Suprapubic skin (tissue), 4 donors: ENCODE data around the gene DOHH. TPM values are rescaled to one million over a fixed set of nuclear protein-coding genes. Genes with fewer than 3 reads are reported as not detected.

Experiments used
- DNase-seq, 2 donors: peaks; one replicate each; pipeline ENCODE4 v3.0.0-alpha.2; 2019; ENCODE audit warnings: low spot score in 2 of 2
- H3K27ac ChIP-seq: fragments of 200-600 bp; sonication (generic); one replicate; pipeline ENCODE4 v1.5.1; 2019
- H3K27me3 ChIP-seq: fragments of 200-600 bp; sonication (generic); one replicate; pipeline ENCODE4 v1.5.1; 2019
- H3K36me3 ChIP-seq: fragments of 200-600 bp; sonication (generic); one replicate; pipeline ENCODE4 v1.5.1; 2019
- H3K4me1 ChIP-seq: fragments of 200-600 bp; sonication (generic); one replicate; pipeline ENCODE4 v1.5.1; 2019
- H3K4me3 ChIP-seq: fragments of 200-600 bp; sonication (generic); one replicate; pipeline ENCODE4 v1.5.1; 2019; ENCODE audit warnings: mild to moderate bottlenecking
- H3K9me3 ChIP-seq: fragments of 200-600 bp; sonication (generic); one replicate; pipeline ENCODE4 v1.5.1; 2019
- CTCF ChIP-seq, 2 donors: fragments of 200-600 bp in 1 of 2; fragments of 450-650 bp in 1 of 2; sonication (generic) in 1 of 2; IDR thresholded peaks; one replicate each; pipeline ENCODE4 v1.5.1; 2016 to 2019; ENCODE audit warnings: antibody characterized with exemption in 2 of 2, mild to moderate bottlenecking in 1 of 2, moderate library complexity in 1 of 2
- EP300 ChIP-seq: sonication (generic); formaldehyde crosslinking; IDR thresholded peaks from one replicate; pipeline ENCODE4 v1.6.1; 2017; ENCODE audit warnings: antibody characterized with exemption
- POLR2A ChIP-seq, 2 donors: fragments of 450-650 bp; IDR thresholded peaks; one replicate each; pipeline ENCODE4 v1.6.1; 2017; ENCODE audit warnings: antibody characterized with exemption in 2 of 2, mild to moderate bottlenecking in 2 of 2, moderate library complexity in 2 of 2
- POLR2AphosphoS5 ChIP-seq, 3 donors: sonication (generic); formaldehyde crosslinking; IDR thresholded peaks; one replicate each; pipeline ENCODE4 v1.6.1; 2017; ENCODE audit warnings: antibody characterized with exemption in 3 of 3
- WGBS: methylation state at CpG from one replicate; pipeline ENCODE4 v1.1.5; 2018; 5-methylcytosine and 5-hydroxymethylcytosine counted together
- total RNA-seq, 4 donors: library from RNA; depleted of rRNA; stranded (reverse); fragments of >200 nt; gene quantifications; one replicate each; pipeline ENCODE4 v1.1.0, GENCODE V29; 2016

DOHH gene
- total RNA-seq, 4 donors from 2014 or later, result 10.9 to 21.7 (median 17.9) TPM

- WGBS, result 73% methylated on average over 7 of the region's 7 CpGs
Measured at GRCh38 chr19:3521104-3521445, 20.6 kb upstream of the DOHH start.

GRCh38 chr19:3520166-3521103 is 20.0 kb upstream of the DOHH start:
- H3K27me3 ChIP-seq, result no peaks in the 10 kb centered on the region
- H3K4me1 ChIP-seq, result peaks cover 19% of the 10 kb centered on the region

More at GRCh38 chr19:3521104-3521445, 20.6 kb upstream of the DOHH start:
- Histone ChIP-seq H3K4me1 (peaks cover 19% of the 10 kb centered on the region), H3K36me3 (peaks cover 51% of the 10 kb centered on the region), H3K27me3 (no peaks in the 10 kb centered on the region), H3K27ac (peak overlapping the region; percentile 22), H3K4me3 (no peak overlapping the region), H3K9me3 (no peaks in the 10 kb centered on the region)
- DNase-seq, result no peak
- TF ChIP-seq CTCF (IDR thresholded peaks at IDR 0.05) (no peak), POLR2AphosphoS5 (IDR thresholded peaks at IDR 0.05) (no peak), POLR2A (IDR thresholded peaks at IDR 0.05) (no peak), EP300 (no peak)

GRCh38 chr19:3519126-3519525 is 18.7 kb upstream of the DOHH start:
- no peaks in the 10 kb centered on the region for H3K27me3 ChIP-seq
- no peaks in the 10 kb centered on the region for H3K9me3 ChIP-seq
- H3K36me3 ChIP-seq, result peaks cover 35% of the 10 kb centered on the region
- 74% methylated on average over 3 of the region's 18 CpGs for WGBS
- no peak overlapping the region for H3K4me3 ChIP-seq
- TF ChIP-seq EP300, result no peak
- no peak for TF ChIP-seq POLR2AphosphoS5 (IDR thresholded peaks at IDR 0.05)
- TF ChIP-seq CTCF (IDR thresholded peaks at IDR 0.05), result no peak
- TF ChIP-seq POLR2A (IDR thresholded peaks at IDR 0.05), result no peak
- DNase-seq, result no peak
- peaks cover 19% of the 10 kb centered on the region for H3K4me1 ChIP-seq
- H3K27ac ChIP-seq, result no peak overlapping the region

More at GRCh38 chr19:3520166-3521103, 20.0 kb upstream of the DOHH start:
- Histone ChIP-seq H3K27ac (peak overlapping the region; percentile 22), H3K9me3 (no peaks in the 10 kb centered on the region), H3K4me3 (no peak overlapping the region), H3K36me3 (peaks cover 45% of the 10 kb centered on the region)
- WGBS, result 62% methylated on average over 22 of the region's 37 CpGs
- TF ChIP-seq POLR2AphosphoS5 (IDR thresholded peaks at IDR 0.05) (no peak), CTCF (IDR thresholded peaks at IDR 0.05) (no peak), POLR2A (IDR thresholded peaks at IDR 0.05) (no peak), EP300 (no peak)
- DNase-seq, result peak in 1 of 2 donors; percentile 66

GRCh38 chr19:3518659-3519058 is 18.2 kb upstream of the DOHH start:
- H3K4me1 ChIP-seq, result peaks cover 19% of the 10 kb centered on the region
- 79% methylated on average over 2 of the region's 2 CpGs for WGBS

More at GRCh38 chr19:3518659-3519058, 18.2 kb upstream of the DOHH start:
- TF ChIP-seq POLR2A (IDR thresholded peaks at IDR 0.05) (no peak), POLR2AphosphoS5 (IDR thresholded peaks at IDR 0.05) (no peak), CTCF (IDR thresholded peaks at IDR 0.05) (no peak), EP300 (no peak)
- peaks cover 30% of the 10 kb centered on the region for H3K36me3 ChIP-seq
- H3K9me3 ChIP-seq, result no peaks in the 10 kb centered on the region
- no peak overlapping the region for H3K27ac ChIP-seq
- H3K27me3 ChIP-seq, result no peaks in the 10 kb centered on the region
- no peak for DNase-seq
- H3K4me3 ChIP-seq, result no peak overlapping the region
